Measurements from ENCODE around the gene TFDP2.

DNA sequence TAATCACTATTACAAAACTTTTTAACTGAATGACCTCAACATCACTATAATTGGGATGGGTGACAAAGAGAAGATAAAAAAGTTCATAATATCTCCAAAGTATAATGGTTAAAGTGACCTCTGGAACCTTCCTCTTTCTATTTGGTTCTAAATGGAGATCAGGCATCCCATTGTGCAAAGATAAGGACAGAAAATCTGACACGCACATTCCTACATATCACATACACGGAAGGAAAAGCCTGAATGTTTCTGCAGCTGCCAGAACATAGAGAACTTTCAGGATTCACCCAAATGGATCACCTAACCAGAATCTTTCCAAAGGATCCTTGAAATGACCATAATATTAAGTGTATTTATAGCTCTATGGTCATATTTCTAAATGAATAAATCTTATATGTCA lies 128.2 kb downstream of the TFDP2 start:
- TF ChIP-seq, protein P1, sequence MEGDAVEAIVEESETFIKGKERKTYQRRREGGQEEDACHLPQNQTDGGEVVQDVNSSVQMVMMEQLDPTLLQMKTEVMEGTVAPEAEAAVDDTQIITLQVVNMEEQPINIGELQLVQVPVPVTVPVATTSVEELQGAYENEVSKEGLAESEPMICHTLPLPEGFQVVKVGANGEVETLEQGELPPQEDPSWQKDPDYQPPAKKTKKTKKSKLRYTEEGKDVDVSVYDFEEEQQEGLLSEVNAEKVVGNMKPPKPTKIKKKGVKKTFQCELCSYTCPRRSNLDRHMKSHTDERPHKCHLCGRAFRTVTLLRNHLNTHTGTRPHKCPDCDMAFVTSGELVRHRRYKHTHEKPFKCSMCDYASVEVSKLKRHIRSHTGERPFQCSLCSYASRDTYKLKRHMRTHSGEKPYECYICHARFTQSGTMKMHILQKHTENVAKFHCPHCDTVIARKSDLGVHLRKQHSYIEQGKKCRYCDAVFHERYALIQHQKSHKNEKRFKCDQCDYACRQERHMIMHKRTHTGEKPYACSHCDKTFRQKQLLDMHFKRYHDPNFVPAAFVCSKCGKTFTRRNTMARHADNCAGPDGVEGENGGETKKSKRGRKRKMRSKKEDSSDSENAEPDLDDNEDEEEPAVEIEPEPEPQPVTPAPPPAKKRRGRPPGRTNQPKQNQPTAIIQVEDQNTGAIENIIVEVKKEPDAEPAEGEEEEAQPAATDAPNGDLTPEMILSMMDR (IDR thresholded peaks at IDR 0.05) = no peak
- no peak for TF ChIP-seq POLR2A (IDR thresholded peaks at IDR 0.05)
